HepG2 (cell line): ENCODE results near the gene DHRS1. TPM values are rescaled to one million over a fixed set of nuclear protein-coding genes. Genes with fewer than 3 reads are reported as not detected.

Experiments used
- AKAP8 ChIP-seq: sonication (generic); formaldehyde crosslinking; IDR thresholded peaks from 2 replicates; pipeline ENCODE4 v1.5.1; 2020; ENCODE audit warnings: mild to moderate bottlenecking, missing genetic modification reagents
- ATAD3A ChIP-seq: sonication (generic); formaldehyde crosslinking; IDR thresholded peaks from 2 replicates; pipeline ENCODE4 v1.4.0; 2020; ENCODE audit warnings: missing genetic modification reagents
- ATF6 ChIP-seq: sonication (generic); formaldehyde crosslinking; conservative IDR thresholded peaks from 2 replicates; pipeline ENCODE4 v1.4.0; 2020; ENCODE audit warnings: missing genetic modification reagents
- CBX2 ChIP-seq, 2 experiments: fragments of 200-600 bp in 1 of 2; sonication (generic); formaldehyde crosslinking in 1 of 2; IDR thresholded peaks; 2 replicates each; pipeline versions ENCODE4 v1.7.0 to v1.8.1; 2018 to 2022; ENCODE audit warnings: low read depth in 2 of 2, low read length in 1 of 2, mild to moderate bottlenecking in 1 of 2, missing genetic modification reagents in 1 of 2
- ELF4 ChIP-seq: sonication (generic); formaldehyde crosslinking; IDR thresholded peaks from 2 replicates; pipeline ENCODE4 v1.5.0; 2020; ENCODE audit warnings: missing genetic modification reagents, mild to moderate bottlenecking, moderate library complexity, borderline replicate concordance
- FOXA3 ChIP-seq: IDR thresholded peaks from 2 replicates; pipeline ENCODE4 v1.6.1; 2016; ENCODE audit warnings: missing genetic modification reagents, missing compliant biosample characterization
- FOXP1 ChIP-seq, 2 experiments: fragments of 450-650 bp in 1 of 2; IDR thresholded peaks; 2 replicates each; pipeline ENCODE4 v1.6.1; 2017 to 2018; ENCODE audit warnings: antibody characterized with exemption in 1 of 2
- HNF4G ChIP-seq, 2 experiments: sonication (generic) in 1 of 2; formaldehyde crosslinking in 1 of 2; IDR thresholded peaks; 2 replicates each; pipeline versions ENCODE4 v1.4.0 to v1.6.1; 2011 to 2020; ENCODE audit warnings: borderline replicate concordance in 2 of 2, low read depth in 2 of 2, mild to moderate bottlenecking in 2 of 2, low read length in 1 of 2, missing genetic modification reagents in 1 of 2, moderate library complexity in 1 of 2
- KDM6A ChIP-seq: IDR thresholded peaks from 2 replicates; pipeline ENCODE4 v1.6.1; 2016; ENCODE audit warnings: low read depth
- LBX2 ChIP-seq: sonication (generic); formaldehyde crosslinking; IDR thresholded peaks from 2 replicates; pipeline ENCODE4 v1.5.0; 2020; ENCODE audit warnings: missing genetic modification reagents, mild to moderate bottlenecking, borderline replicate concordance
- MIER3 ChIP-seq: IDR thresholded peaks from 2 replicates; pipeline ENCODE4 v1.6.1; 2016; ENCODE audit warnings: missing compliant biosample characterization, borderline replicate concordance
- PATZ1 ChIP-seq: sonication (generic); formaldehyde crosslinking; IDR thresholded peaks from 2 replicates; pipeline ENCODE4 v1.4.0; 2020; ENCODE audit warnings: missing genetic modification reagents
- POLR2AphosphoS2 ChIP-seq: IDR thresholded peaks from 2 replicates; pipeline ENCODE4 v1.6.1; 2011; ENCODE audit warnings: low read depth, low read length, improper control_type of control experiment
- RFX1 ChIP-seq: fragments of 450-650 bp; IDR thresholded peaks from 2 replicates; pipeline ENCODE4 v1.6.1; 2017
- RXRB ChIP-seq: IDR thresholded peaks from 2 replicates; pipeline ENCODE4 v1.6.1; 2016; ENCODE audit warnings: borderline replicate concordance, missing genetic modification reagents, missing compliant biosample characterization
- TAF1 ChIP-seq: sonication (generic); formaldehyde crosslinking; IDR thresholded peaks from 2 replicates; pipeline ENCODE4 v1.4.0; 2020; ENCODE audit warnings: missing genetic modification reagents
- ZNF12 ChIP-seq: sonication (generic); formaldehyde crosslinking; IDR thresholded peaks from 2 replicates; pipeline ENCODE4 v1.5.0; 2020; ENCODE audit warnings: missing genetic modification reagents
- ZNF431 ChIP-seq: sonication (generic); formaldehyde crosslinking; IDR thresholded peaks from 2 replicates; pipeline ENCODE4 v1.9.0; 2022; ENCODE audit warnings: missing genetic modification reagents, low read depth, mild to moderate bottlenecking, borderline replicate concordance
- ZNF44 ChIP-seq: sonication (generic); formaldehyde crosslinking; IDR thresholded peaks from 2 replicates; pipeline ENCODE4 v1.5.1; 2020; ENCODE audit warnings: mild to moderate bottlenecking, missing genetic modification reagents
- ZNF441 ChIP-seq: sonication (generic); formaldehyde crosslinking; IDR thresholded peaks from 2 replicates; pipeline ENCODE4 v1.7.0; 2021; ENCODE audit warnings: missing genetic modification reagents, borderline replicate concordance
- ZNF607 ChIP-seq: sonication (generic); formaldehyde crosslinking; IDR thresholded peaks from 2 replicates; pipeline ENCODE4 v1.5.1; 2020; ENCODE audit warnings: missing genetic modification reagents, mild to moderate bottlenecking, borderline replicate concordance
- polyA plus RNA-seq, 8 experiments: library from polyadenylated mRNA; depleted of rRNA in 3 of 8; stranded (reverse) in 7 of 8; unstranded in 1 of 8; fragments of >200 nt; fragmentation: Illumina TruSeq in 4 of 8; extraction: Trizol in 4 of 8; gene quantifications; 2 replicates each; pipeline versions ENCODE4 v1.2.1 to v1.2.3, GENCODE V29; 2011 to 2016; ENCODE audit warnings: low read depth in 4 of 8, missing spikeins in 1 of 8, mixed read lengths in 1 of 8; ENCODE audit not compliant: insufficient read depth in 1 of 8
- total RNA-seq, 5 experiments: library from RNA; depleted of rRNA; stranded (reverse); fragments of >200 nt; fragmentation: Illumina TruSeq; extraction: Trizol; gene quantifications; 2 replicates each; pipeline ENCODE4 v1.2.3, GENCODE V29; 2016; ENCODE audit warnings: low read depth in 1 of 5

DHRS1 gene
- total and polyA plus RNA-seq, 2 of the 13 experiments (the other 11 are each of a cell fraction or from before 2014, with no cell fraction given) = 49.8 to 60.8 TPM

GRCh38 chr14:24315243-24315806, 15.7 kb upstream of the DHRS1 start (continued):
- TF ChIP-seq POLR2AphosphoS2 (0 out of 2 replicates have a peak, but pooled peaks have one; percentile 4), LBX2 (CRISPR knock-in tag) (no peak), KDM6A (0 out of 2 replicates have a peak, but pooled peaks have one; percentile 13), ZNF12 (CRISPR knock-in tag) (no peak), ZNF44 (0 out of 2 replicates have a peak, but pooled peaks have one; percentile 31), ATF6 (no peak; the same call in 1 of the 2 replicates), PATZ1 (CRISPR knock-in tag) (peak; percentile 44), ATAD3A (no peak), ZNF431 (CRISPR knock-in tag) (peak; percentile 46; the same call in 1 of the 2 replicates), TAF1 (CRISPR knock-in tag) (no peak), CBX2 (IDR thresholded peaks at IDR 0.05; ENCODE audit: low read depth, low read length) (no peak), CBX2 (CRISPR knock-in tag; IDR thresholded peaks at IDR 0.05; ENCODE audit: low read depth) (0 out of 2 replicates have a peak, but pooled peaks have one; percentile 56), RFX1 (no peak), HNF4G (IDR thresholded peaks at IDR 0.05; ENCODE audit: borderline replicate concordance, low read depth, low read length) (no peak), HNF4G (CRISPR knock-in tag; IDR thresholded peaks at IDR 0.05; ENCODE audit: borderline replicate concordance, low read depth) (0 out of 2 replicates have a peak, but pooled peaks have one; percentile 10), AKAP8 (CRISPR knock-in tag) (0 out of 2 replicates have a peak, but pooled peaks have one; percentile 15), ZNF441 (CRISPR knock-in tag) (no peak), FOXP1 (IDR thresholded peaks at IDR 0.05) (no peak), FOXP1 (CRISPR knock-in tag; IDR thresholded peaks at IDR 0.05) (no peak), ELF4 (CRISPR knock-in tag) (no peak), RXRB (CRISPR knock-in tag) (peak; percentile 39; the same call in 1 of the 2 replicates), MIER3 (CRISPR knock-in tag) (0 out of 2 replicates have a peak, but pooled peaks have one; percentile 16), FOXA3 (CRISPR knock-in tag) (peak; percentile 28; the same call in 1 of the 2 replicates), ZNF607 (CRISPR knock-in tag) (peak; percentile 12; the same call in 1 of the 2 replicates)
